GM21367 (cell line): ENCODE results near the gene TNFSF15.

Experiments
- ATAC-seq: cut with Tn5 transposase; IDR thresholded peaks from one replicate; pipeline ENCODE4 v1.9.1; 2021; ENCODE audit not compliant: unreplicated experiment

The TNFSF15 gene

DNA sequence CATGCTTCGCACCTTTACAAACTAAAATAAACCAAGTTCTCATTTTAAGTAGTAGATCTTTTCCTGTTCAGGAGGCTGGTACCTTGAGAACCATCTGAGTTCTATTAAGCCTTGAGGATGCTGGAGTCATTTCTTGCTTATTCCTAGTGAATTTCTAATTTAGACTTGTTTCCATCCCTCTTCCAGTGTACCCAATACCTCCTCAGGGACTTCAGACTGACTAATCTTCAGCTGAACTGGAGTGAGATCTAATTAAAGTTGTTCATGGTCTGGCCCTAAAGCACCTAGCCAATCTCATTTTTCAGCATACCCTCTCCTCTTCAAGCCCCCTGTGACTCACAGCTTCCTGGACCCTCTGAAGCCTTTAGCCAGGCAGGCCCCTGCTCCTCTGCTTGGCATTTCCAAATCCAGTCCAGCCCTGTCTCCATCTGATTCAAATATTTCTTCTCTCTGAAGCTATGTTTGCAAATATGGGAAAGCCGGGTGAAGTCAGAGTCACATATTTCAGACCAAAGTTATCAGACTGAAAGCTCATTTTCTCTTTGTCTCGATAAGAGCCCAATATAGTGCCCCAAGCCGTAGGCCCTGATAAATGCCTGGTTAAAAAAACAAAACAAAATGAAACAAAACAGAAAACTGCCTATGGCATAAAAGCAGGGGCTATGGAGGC is 19.4 kb upstream of the TNFSF15 start:
- no peak for ATAC-seq

DNA sequence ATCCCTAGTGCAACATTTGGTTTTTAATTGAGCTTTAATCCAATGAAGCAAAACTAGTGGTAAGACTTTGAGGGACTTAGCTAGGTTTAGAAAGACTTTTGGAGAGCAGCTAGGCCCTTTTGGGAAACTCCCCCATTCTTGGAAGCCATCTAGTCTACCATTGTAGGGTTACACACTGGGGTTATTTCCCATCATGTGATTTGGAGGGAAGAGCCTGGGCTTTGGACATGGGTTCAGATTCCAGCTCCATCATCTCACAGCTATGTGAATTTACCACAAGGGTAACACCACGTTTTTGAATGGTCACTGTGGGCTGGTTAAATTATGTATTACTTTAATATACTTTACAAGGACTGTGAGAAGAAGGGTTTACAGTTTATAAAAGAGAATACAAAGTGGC is 18.3 kb upstream of the TNFSF15 start:
- no peak for ATAC-seq

DNA sequence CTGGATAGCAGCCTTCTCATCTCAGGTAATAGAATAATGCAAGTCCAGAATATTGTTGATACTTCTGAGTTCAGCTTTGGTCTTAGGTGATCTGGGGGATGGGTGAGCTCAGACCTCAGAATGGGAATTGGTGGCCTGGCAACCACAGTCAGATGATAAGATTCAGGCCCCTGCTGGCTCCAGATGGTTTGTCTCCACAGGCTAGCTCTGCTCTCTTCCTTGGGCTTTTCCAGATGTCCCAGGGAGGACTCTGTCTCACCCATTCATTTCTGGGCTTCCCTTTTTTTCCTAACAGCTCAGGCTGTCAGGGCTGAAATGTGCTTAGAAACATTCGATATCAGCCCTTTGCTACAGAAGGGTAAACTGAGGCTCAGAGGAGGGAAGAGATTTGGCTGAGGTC is 17.6 kb upstream of the TNFSF15 start:
- no peak for ATAC-seq

DNA sequence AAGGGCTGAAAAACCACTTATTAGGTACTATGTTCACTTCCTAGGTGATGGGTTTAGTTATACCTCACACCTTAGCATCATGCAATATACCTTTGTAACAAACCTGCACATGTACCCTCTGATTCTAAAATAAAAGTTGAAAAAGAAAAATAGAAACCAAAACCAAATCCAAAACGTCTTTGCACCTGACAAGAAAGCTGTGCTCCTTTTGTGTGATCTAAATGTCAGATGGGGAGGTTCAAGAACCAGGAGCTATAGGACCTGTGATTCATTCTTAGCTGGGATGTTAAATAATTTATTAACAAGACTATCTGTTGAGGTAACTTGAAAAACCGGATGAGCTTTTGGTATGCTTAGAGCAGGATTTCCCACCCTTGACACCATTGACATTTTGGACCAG is 16.9 kb upstream of the TNFSF15 start:
- no peak for ATAC-seq

DNA sequence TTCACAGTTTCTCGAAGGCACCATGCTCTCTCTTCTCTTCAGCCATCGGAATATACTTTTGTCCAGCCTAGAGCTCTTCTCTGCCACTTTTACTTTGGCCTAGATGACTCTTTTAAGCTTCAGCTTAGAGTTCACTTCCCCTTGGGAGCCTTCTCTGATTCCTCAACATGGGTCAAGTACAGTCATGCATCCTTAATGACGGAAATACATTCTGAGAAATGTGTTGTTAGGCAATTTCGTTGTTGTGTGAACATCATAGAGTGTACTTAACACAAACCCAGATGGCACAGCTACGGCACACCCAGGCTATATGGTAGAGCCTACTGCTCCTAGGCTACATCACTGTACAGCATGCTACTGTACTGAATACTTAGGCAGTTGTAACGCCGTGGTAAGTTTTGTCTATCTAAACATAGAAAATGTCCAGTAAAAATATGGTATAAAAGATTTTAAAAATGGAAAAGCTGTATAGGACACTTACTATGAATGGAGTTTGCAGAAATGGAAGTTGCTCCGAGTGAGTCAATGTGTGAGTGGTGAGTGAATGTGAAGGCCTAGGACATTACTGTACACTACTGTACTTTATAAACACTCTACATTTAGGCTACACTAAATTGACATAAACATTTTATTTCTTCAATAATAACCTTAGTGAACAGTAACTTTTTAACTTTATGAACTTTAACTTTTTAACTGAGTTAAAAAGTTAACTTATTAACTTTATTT is 15.1 kb upstream of the TNFSF15 start:
- ATAC-seq: no peak

DNA sequence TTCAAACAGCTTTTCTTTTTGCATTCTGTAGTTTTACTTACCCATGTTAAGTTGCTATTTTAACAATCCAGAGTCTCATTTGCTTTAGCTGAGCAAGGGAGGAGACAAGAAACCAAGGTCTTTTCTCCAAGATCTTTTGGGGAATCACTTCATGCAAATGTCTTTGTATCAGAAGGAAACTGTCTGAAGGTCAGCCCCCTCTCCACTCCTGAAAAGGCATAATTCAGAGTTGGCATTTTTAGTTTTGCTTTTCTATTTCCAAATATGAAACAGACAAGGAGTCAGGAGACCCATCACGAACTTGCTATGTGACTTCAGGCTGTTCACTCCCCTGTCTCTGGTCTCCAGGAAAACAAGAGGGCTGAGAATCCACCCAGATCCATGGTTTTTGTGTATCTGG is 12.3 kb upstream of the TNFSF15 start:
- no peak for ATAC-seq

DNA sequence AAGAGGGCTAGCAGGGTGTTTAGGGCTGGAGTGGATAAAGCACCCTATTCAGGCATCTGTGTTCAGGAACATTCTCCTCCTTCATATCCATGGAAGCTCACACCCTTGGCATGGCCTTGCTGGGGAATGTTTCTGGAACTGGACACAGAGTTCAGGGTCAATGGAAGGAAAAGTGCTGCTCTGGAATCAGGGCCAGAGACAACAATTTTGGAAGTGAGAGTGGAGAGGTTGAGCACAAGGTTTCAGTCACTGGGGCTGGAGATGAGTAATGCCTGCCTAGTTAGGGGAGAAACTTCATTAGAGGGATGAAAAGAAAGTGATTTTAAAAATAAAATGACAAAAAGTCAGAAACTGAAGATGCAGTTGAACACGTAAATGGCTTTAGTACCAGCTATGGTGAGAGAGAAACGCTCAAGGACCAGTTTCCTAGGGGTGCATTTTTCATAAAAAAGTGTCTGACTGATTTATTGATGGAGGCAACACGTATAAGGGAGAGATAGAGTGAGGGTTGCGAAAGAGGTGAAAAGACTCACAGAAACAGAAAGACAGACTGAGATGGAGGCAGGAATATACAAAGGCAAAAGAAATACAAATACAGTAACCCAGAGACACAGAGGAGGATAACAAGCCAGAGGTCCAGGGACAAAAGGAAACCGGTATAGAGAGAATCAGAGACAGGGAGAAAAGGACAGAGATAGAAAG is 8.0 kb upstream of the TNFSF15 start:
- no peak for ATAC-seq

DNA sequence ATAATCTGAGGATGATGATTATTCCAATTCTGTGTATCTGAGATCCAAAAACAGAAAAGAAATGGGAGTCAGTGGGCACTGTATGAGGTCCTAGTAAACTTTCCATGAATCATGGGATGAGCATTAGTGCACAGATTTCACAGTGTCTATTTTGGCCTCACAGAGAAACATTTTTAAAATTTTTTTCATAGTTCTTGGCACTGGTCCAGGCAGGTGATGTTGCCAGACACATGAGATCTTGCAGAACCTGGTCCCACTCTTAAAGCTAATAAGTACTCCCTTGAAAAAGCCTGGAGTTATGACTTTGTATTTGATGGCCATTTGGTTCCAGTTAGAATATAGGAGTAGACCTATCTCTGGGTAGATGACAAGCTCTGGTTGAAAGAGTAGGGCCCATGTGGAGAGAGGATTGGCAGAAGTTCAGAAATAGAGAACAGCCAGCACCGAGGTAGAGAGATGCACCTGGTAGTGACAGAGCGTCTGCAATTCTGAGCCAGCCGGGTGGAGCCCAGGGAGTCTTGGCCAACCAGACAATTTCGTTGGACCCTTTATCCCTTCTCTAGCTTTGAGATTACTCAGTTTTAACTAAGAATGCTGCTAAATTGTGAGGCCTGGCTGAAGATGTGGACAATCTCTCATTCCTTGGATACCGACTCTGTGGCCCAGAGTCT is 6.3 kb upstream of the TNFSF15 start:
- no peak for ATAC-seq

DNA sequence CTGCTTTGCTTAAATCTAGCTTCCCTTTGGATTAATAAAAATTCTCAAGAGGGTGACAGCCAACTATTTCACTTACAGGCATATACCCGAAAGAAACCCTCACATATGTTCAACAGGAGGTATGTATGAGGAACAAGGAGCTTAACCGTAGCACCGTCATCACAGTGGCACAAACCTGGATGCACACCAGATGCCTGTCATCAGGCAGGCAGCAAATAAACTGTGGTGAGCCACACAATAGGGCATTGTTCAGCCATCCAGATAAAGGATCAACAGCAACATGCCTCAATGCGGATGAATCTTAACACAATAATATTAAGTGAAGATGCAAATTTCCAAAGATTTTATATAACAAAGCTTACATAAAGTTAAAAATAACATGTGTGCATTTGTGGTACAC is 5.5 kb upstream of the TNFSF15 start:
- no peak for ATAC-seq

DNA sequence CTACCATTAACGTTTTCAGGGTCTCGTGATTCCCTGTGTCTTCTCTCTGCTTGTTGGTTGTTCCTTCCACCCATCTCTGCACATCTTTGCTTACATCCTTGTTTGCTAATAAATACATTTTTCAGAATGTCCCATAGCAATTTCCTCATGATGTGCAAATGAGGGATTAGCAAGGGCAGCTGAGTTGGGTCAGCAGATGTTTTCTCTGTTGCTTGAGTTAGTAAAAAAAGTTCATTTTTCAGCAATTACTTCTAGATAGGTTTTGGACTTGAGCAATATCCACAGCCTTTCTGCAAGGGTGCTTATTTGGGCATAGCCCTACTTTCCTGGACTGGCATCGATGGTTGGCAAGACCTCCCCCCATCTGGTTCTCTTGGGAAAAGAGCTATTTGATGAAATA is 4.8 kb upstream of the TNFSF15 start:
- no peak for ATAC-seq

DNA sequence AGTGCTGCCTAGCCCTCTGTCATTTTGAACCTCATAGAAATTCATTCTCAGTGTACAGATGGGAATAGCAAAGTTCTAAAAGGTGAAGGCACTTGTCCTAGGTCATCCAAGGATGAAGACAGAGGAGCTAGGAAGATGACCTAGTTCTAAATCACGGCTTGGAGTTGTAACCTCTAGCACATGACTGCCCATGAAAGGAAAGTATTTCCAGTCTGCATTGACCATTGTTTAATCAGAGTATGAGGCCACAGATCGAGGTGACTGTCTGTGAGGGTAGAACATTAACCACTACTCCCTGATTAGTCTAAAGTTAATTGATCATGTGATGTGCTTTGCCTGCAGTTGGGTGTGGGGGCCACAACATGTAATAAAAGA is 674 bp upstream of the TNFSF15 start:
- ATAC-seq: peak; percentile 22

DNA sequence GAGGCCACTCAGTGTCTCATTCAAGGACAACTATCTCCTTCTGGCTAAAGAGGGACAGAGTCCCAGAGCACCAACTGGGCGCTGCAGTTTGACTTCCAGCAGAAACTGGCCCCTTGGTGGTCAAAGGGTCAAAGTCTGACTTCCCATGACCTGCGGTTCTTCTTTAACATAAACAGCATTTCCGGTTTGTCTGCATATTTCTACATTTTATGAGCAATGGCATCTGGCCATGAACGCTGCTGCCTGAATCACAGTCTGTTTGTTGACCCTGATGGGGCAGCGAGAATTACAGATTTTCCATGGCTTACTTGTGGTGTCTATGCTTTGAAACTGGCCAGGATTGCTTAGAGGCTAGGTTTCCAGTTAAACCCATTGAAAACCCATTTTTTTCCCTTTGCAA is 1.3 kb downstream of the TNFSF15 start:
- ATAC-seq: no peak

DNA sequence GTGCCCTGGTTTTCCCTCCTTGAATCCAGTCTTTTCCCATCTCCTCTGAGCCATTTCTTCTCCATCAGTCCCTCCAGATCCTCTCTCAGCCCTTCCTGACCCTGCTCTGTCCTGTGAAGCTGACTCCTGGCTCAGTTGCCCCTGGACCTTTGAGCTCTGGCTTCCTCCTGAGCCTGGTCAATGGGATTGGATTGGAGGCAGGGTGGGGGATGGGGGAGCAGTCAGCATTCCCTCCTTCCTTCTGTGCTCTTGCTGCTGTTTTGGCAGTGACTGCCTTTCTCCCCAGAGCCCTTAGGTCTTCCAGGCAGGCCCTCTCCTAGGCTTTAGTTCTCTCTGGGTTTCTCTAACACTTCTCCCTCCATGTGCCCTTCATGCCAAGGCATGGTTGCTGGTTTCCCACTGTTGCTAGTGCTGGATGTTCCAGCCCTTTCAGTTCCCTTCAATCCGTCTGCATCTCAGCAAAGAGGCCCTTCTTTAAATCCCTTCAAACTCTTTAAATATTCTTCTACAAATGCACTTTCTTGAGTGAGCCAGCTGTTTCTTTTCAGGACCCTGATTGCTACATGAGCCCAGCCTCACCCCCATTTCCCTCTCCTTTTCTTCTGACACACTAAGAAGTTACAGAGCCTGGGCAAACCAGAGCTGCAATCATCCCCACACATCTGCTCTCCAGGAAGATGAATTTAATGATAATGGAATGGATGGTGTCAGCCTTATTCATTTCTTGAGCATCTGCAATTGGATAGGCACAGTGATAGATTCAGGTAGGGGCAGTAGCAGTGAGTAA is 2.2 kb downstream of the TNFSF15 start:
- no peak for ATAC-seq

DNA sequence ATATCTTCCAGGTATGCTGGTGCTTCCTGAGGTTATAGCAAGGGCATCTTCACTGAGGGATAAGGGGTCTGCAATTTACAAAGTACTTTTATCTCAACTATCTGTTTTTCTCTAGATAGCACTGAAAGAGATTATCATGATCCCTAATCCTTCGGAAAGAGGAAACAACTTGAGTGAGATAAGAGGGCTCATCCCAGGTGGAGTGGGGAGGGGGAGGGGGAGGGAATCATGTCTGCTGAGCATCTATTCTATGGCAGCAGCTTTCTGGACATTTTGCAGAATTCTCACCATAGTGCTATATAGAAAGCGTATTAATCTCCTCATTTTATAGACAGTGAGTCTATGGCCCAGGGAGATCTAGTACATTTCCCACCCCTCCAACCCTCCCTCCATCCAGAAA is 5.9 kb downstream of the TNFSF15 start:
- ATAC-seq: no peak

DNA sequence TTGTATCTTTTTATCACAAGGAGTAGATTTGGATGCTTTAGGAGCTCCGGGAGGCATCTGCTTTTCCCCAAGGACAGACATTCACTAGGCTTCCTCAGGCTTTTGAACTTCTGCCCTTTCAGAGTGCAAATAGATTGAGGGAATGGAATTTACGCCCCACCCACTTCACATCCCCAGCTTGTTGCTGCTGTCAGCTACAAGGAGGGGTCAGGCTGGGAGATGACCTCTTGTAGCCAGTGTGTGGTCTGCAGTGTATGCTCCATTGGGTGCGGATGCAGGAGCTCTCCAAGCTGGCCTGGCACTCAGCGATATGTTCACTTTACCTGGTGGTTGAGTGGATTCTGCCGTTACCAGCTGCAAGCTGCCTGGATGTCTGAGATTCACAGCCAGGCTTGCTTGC is 6.4 kb downstream of the TNFSF15 start:
- no peak for ATAC-seq

DNA sequence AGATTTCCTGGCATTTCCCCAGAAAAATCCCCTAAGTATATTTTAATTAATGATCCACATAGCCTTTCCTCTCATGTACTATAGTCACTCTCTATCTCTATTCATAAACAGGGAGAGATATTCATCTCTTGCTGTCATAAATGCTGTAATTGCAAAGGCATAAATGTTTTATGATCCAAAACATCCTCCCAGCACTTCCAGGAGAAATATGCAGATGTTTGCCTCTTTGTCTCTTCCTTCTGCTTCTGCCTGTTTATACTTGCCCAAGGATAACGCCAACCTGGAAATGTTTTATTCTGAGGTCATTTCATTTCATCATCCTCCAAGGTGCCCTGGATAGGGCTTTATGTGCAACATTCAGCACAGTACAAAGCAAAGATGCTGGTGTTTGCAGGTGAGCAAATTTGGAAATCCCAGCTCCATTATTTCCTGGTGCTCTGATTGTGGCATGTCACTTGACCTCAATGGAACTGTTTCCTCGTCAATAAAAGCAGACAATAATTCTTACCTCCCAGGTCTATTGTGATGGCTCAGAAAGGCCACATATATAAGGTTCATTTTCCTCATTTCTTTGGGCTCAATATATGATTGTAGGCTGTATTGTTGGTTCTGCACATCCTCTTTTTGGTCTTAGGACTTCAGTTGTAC is 6.9 kb downstream of the TNFSF15 start:
- no peak for ATAC-seq

DNA sequence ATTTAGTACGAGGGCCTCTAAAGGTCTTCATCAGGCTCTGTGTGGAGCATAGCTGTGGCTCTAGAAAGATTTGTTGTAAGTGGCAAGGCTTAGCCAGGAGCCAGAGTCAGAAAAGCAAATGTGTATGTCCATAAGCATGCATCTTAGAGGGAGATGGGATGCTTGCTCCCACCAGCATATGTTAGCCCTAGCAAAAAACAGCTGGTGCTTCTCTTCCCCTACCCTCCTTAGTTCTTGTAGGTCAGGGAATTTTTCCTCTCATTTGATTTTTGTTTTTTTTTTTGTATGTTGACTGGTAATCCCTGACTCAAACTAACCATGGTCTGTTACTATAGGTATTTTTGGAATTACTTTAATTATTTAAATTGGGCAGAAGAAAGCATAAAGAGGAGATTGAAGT is 7.7 kb downstream of the TNFSF15 start:
- ATAC-seq: no peak

DNA sequence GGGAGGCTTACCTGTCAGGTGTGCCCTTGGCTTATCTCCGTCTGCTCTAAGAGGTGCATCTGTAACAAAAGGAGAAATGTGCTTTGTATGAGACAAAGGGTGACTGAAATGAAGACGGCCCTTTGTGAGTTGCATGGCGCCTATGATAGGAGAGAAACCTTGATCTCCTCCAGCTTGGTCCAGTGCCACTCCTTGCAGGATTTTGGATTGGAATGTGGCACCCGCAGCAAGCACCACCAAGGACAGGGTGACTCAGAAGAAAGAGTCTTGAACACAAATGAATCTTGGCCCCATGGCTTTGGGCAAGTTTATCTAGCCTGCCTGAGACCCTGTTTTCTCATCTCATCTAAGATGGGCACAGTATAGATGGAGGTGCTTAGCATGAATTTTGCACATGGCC is 13.4 kb downstream of the TNFSF15 start:
- no peak for ATAC-seq

DNA sequence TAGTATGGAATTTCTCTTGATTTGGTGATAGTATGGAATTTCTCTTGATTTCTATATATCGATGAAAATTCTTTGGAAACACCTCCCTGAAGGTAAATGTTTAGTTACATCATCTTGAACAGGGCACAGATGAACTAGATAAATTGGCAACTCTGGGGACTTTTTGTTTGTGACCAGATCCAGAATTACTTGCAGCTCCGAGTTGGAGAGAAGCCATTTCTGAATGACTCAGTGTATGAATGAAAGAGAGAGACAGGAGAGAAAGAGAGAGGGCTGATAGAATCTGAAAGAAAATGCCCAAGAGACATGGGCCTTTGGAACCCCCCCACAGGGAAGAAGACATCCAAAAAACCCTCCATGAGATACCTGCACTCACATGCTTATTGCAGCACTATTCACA is 14.1 kb downstream of the TNFSF15 start:
- ATAC-seq: no peak

DNA sequence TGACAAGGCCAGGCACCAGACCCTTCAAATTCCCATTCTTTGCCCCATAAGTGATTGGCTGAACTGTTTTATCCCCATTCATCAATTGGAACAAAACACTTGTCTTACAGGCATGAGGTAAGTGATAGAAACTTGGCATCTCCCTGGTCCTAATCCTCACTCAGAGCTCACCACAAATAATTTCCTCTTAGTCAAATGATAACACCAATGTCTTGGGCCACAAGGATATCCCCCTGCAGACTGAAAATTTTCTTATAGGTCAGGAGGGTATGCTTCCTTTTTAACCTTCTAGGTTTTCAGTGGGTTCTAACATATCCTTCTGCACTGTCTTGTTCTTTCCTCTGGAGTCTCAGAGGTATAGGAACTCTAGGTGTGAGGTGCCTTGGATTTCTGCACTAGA is 14.5 kb downstream of the TNFSF15 start:
- no peak for ATAC-seq

DNA sequence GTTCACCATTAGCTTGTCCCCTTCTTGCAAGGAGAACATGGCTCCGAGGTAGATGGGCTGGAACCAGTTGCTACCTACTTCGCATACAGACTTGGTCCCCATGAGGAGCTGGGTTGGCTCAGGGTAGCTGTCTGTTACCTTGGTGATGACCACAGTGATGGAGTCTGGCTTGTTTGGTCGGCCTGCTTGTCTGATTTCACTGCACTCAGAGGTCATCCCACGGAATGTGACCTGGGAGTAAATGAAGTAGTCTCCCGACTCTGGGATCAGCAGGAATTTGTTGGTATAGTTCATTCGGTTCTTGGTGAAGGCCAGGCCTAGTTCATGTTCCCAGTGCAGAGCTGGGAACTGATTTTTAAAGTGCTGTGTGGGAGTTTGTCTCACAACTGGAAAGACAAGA is 15.3 kb downstream of the TNFSF15 start:
- ATAC-seq: no peak
